GM12872 (cell line): Measurements from ENCODE around the gene GCC1.

Experiments used
- CTCF ChIP-seq: IDR thresholded peaks from 3 replicates; pipeline ENCODE4 v1.5.1; 2011; ENCODE audit warnings: low read depth, mild to moderate bottlenecking, low read length, moderate library complexity; ENCODE audit not compliant: insufficient read depth

The GCC1 gene

DNA sequence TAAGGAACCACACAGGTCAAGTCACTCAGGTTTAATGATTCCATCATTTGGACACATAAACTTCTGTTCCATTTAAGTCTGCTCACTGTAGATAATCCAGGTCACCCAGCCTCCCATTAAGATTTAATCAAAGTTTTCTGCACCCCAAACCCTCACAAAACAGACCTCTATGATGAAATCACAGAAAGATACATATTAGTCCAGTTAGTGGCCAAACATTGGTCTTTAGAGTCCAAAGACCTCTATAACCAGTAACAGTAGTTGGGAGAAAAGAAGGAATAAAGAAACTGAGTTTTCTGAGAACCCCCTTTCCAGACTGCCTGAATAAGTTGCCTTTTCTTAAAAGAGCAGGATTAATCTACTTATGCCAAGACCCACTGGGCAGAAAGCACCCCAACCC lies 4.8 kb downstream of the GCC1 start:
- no peak for TF ChIP-seq CTCF

- no peak for TF ChIP-seq CTCF
These were observed 6.6 kb downstream of the GCC1 start for GRCh38 chr7:127578711-127579275.

GRCh38 chr7:127578036-127578684 lies 7.2 kb downstream of the GCC1 start:
- TF ChIP-seq CTCF = peak; percentile 44; the same call in 2 of the 3 replicates

DNA sequence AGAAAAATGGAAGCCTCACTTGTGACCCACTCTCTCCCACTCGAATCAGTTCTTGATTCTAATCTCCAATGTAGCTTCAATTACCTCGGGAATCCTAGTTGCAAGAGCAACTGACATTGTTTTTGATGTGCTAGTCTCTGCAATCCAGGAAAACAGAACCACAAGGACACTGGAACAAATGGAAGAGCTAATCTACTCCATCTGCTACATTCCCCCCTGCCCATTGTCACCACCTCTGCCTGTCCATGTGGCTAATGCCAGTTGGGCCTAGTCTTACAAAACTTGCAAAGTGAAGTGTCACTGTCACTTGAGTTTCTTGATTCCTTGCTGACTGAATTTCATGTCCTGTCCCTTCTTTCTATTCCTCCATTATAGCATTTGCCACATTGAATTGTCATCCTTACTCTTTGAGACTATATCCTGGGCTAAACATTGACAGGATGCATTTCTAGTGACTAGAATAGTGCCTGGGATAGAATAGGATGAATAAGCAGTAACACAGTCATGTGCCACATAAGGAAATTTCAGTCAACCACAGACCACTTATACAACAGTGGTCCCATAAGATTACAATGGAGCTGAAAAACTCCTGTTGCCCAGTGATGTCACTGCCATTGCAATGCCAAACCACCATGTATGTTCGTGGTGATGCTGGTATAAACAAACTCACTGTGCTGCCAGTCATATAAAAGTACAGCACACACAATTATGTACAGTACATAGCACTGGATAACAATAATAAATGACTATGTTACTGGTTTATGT lies 13.5 kb downstream of the GCC1 start:
- TF ChIP-seq CTCF = no peak

DNA sequence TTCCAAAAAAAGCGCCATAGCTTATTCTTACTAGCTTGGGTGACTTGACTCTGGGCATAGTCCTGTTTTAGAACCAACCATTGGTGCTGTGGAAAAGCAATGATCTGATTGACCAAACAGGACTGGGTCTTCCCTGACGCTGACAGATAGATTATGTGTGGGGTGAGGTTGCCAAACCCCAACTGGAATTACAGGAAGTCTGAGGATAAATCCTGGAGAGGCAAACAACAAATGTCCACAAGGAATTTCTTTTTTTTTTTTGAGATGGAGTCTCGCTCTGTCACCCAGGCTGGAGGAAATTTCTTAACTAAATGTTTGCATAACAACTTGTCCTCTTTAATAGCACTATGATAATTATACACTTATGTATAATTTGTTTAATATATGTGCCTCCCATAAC lies 19.2 kb downstream of the GCC1 start:
- TF ChIP-seq CTCF = no peak

GRCh38 chr7:127557803-127558202 lies 27.6 kb downstream of the GCC1 start:
- no peak for TF ChIP-seq CTCF

DNA sequence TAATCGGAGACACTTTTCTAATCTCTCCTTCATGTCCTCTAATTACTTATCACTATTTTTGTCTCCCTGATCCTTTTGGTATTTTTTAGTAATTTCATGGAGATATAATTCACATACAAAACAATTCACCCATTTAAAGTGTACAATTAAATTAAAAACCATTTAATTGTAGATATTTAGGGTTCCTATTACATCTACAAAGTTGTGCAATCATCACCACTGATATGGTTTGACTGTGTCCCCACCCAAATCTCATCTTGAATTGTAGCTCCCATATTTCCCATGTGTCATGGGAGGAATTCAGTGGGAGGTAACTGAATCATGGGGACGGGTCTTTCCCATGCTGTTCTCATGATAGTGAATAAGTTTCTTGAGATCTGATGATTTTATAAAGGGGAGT lies 29.0 kb downstream of the GCC1 start:
- no peak for TF ChIP-seq CTCF
